ENCODE data around the gene C17orf100.
"Not testable (repeated sequence)": the region's sequence is repeated elsewhere in the genome, so short reads cannot be mapped to it uniquely, and the experiment has no call there.

The C17orf100 gene

DNA sequence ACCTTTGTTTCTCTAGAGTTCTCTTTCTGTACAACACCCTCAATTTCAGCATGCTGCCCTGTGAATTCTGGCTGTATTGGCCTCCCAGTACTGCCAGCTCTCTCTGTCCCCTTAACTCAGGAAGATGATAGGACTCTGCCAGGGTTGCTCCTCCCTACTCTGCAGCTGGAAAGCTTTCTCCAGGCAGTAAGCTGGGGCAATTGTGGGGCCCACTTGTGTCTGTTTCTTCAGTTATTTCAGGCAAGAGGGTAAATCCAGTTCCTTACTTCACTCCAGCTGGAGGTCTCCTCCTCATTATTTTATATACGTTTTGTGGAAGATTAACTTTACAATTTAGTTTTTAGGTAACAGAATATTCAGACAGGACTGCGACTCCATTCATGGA is 9.9 kb downstream of the C17orf100 start:
- TF ChIP-seq, protein P1, sequence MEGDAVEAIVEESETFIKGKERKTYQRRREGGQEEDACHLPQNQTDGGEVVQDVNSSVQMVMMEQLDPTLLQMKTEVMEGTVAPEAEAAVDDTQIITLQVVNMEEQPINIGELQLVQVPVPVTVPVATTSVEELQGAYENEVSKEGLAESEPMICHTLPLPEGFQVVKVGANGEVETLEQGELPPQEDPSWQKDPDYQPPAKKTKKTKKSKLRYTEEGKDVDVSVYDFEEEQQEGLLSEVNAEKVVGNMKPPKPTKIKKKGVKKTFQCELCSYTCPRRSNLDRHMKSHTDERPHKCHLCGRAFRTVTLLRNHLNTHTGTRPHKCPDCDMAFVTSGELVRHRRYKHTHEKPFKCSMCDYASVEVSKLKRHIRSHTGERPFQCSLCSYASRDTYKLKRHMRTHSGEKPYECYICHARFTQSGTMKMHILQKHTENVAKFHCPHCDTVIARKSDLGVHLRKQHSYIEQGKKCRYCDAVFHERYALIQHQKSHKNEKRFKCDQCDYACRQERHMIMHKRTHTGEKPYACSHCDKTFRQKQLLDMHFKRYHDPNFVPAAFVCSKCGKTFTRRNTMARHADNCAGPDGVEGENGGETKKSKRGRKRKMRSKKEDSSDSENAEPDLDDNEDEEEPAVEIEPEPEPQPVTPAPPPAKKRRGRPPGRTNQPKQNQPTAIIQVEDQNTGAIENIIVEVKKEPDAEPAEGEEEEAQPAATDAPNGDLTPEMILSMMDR (IDR thresholded peaks at IDR 0.05; ENCODE audit: low read length, missing control alignments), result no peak
- H3K4me3 ChIP-seq (replicated peaks; ENCODE audit: low read depth, low read length), result no peak overlapping the region
- no peak for DNase-seq (ENCODE audit: low read depth)

DNA sequence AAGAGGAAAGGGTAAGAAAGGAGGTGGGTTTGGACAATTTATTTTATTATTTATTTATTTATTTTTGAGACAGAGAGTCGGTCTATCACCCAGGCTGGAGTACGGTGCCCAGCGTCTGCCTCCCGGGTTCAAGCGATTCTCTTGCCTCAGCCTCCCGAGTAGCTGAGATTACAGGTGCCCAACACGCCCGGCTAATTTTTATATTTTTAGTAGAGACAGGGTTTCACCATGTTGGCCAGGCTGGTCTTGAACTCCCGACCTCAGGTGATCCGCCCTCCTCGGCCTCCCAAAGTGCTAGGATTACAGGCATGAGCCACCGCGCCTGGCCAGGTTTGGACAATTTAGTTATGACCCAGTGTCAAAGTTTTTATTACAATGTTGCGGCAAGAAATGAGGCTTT is 11.6 kb downstream of the C17orf100 start:
- not testable (repeated sequence) for DNase-seq (ENCODE audit: low read depth); H3K4me3 ChIP-seq (replicated peaks; ENCODE audit: low read depth, low read length)

DNA sequence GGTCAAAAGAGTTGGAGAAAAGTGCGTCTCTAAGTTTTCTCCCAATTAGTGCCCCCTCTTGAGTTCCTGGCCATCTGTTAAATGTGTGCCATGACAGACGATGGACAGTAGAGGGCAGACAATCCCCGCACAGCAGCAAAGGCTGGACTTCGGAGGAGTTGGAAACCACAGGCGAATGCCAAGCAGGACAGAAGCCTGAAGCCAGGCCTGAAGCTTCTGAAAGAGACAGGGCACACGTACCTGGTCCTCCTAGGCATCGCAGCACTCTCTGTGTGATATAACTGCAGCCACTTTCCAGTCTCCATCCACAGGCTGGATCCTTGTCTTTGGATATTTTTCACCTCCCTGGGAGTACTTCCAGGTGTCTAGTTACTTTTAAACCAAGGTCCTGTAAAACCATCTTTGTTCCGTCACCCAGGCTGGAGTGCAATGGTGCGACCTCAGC is 14.5 kb downstream of the C17orf100 start:
- no peak overlapping the region for H3K4me3 ChIP-seq (replicated peaks; ENCODE audit: low read depth, low read length)
- DNase-seq (ENCODE audit: low read depth), result peak; percentile 90
- TF ChIP-seq, protein P1 (IDR thresholded peaks at IDR 0.05; ENCODE audit: low read length, missing control alignments), result peak; percentile 99

DNA sequence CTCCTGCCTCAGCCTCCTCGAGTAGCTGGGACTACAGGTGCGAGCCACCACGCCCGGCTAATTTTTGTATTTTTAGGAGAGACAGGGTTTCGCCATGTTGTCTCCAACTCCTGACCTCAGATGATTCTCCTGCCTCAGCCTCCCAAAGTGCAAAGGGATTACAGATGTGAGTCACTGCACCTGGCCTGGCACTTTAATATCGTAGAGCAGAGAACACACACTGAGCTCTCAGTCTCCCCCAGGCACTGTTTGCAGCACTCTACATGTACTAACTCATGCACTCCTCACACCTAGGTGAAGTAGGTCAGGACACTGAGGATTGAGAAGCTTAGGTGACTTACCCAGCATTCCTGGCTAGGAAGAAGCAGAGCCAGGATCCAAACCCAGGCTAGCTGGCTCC is 15.0 kb downstream of the C17orf100 start:
- DNase-seq (ENCODE audit: low read depth), result no peak
- TF ChIP-seq, protein P1 (IDR thresholded peaks at IDR 0.05; ENCODE audit: low read length, missing control alignments), result no peak
- H3K4me3 ChIP-seq (replicated peaks; ENCODE audit: low read depth, low read length), result no peak overlapping the region

DNA sequence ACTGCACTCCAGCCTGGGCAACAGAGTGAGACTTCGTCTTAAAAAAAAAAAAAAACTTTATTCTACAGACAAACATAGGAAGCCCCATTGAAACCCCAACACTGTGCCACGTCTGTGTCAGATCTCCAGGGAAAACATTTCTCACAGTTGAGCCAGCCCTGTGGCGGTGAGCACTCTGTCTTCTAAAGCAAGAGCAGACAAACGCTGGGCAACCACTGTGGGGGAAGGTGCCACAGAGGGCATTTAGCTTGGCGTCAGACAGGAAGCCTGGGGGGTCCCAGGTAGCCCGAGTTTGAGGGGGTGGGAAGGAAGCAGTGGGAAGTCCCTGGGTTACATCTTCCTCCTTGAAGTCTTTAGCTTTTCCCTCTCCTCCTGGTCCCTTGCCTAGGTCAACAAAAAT is 16.0 kb downstream of the C17orf100 start:
- TF ChIP-seq, protein P1 (IDR thresholded peaks at IDR 0.05; ENCODE audit: low read length, missing control alignments), result no peak
- H3K4me3 ChIP-seq (replicated peaks; ENCODE audit: low read depth, low read length), result no peak overlapping the region
- no peak for DNase-seq (ENCODE audit: low read depth)

DNA sequence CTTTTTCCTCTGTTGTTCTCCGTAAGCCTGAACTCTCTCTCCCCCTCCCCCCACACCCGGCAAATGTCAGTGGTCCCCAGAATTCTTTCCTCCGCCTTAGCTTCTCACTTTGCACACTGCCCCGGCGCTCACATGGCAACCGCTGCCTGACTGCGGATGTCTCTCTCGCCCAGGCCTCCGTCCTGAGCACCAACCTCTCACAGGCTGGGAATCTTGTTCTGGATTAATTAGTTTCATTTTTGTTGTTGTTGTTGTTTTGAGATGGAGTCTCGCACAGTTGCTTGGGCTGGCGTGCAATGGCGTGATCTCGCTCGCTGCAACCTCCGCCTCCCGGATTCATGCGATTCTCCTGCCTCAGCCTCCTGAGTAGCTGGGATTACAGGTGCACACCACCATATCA is 16.7 kb downstream of the C17orf100 start:
- TF ChIP-seq, protein P1 (IDR thresholded peaks at IDR 0.05; ENCODE audit: low read length, missing control alignments), result no peak
- H3K4me3 ChIP-seq (replicated peaks; ENCODE audit: low read depth, low read length), result no peak overlapping the region
- DNase-seq (ENCODE audit: low read depth), result no peak

DNA sequence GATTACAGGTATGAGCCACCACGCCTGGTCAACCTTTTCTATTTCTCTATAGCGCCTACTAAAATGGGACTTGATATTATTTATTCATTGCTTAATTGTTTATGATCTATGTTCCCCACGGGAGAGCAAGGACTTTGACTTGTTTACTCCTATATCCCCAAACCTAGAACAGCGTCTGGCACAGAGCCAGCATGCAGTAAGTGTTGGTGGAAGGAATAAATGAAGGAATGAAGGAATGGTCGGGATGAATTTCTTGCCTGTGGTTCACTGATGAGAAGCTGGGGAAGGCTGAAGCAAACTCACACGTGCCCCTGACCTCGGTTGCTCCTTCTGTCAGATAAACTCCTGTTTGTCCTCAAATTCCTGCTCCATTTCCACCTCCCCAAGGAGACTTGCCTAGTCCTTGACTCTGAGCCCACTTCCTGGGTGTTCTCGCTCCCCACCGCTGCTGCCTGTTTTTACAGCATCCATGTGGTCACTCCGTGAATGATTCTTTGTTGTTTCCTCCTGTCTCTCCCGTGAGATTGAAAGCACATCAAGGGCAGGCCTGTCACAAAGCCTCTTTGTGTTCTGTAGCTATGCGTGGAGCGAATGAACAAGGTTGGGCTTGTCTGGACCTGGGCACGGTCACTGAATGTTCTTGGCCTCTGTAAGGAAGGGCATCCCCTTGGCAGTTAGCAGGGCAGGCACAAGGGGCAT is 17.3 kb downstream of the C17orf100 start:
- no peak for DNase-seq (ENCODE audit: low read depth)
- no peak overlapping the region for H3K4me3 ChIP-seq (replicated peaks; ENCODE audit: low read depth, low read length)
- TF ChIP-seq, protein P1 (IDR thresholded peaks at IDR 0.05; ENCODE audit: low read length, missing control alignments), result no peak

Measured in fibroblast of pulmonary artery (primary cell).